ENCODE data around the gene MSI2.

Gene MSI2

DNA sequence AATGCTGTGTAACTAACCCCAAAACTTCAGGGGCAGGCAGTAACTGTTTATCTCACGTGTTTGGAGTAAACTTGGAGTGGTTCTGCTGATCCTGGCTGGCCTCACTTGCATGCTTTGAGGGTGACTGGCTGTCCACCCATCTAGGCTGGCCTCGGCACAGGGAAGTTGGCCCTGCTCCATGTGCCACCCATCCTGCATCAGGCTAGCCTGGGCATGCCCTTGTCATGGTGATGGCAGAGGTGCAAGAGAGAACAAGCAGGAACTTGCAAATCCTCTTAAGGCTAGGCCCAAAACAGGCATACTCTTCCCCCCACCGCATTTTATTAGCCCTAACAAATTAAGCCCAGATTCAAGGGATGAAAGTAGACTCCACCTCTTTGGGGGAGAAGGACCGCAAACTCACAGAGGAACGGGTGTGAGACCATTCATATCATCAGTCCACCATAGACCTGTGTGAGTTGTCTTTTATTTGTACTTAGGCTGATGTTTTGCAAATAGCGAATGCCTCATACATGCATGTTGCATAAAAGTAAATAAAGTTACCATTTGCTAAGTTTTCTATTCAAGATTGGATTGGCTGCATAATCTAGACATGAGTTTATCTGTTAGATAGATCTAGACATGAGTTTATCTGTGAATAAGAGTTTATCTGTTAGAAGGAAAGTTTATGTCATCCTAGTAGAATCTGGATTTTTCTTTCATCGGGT is 267.8 kb downstream of the MSI2 start:
- no peak for DNase-seq (ENCODE audit: low read depth in 2 of 2)

DNA sequence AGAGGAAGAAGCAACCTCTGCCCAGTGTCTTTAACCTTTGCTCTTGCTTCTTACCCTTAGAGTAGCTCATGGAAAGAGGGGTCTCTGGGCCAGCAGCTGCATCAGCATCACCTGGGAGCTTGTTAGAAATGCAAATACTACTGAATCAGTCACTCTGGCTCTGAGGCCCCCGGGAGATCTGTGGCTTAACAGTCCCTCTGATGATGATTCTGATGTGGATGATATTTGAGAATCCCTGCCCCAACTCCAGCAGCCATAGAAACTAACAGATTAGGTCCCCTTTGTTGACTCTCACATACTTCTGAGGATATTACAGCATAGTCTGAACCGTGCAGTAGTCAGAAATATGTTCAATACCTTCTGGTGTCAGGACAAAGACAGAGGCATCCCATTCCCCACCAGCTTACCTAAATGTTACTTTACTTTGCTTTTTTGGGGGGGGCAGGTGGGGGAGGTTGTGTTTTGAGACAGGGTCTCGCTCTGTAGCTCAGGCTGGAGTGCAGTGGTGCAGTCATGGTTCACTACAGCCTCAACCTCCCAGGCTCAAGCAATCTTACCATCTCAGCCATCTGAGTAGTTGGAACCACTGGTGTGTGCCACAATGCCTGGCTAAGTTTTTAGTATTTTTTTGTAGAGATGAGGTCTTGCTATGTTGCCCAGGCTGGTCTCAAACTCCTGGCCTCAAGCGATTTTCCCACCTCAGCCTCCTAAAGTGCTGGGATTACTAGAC is 268.7 kb downstream of the MSI2 start:
- no peak for DNase-seq (ENCODE audit: low read depth in 2 of 2)

DNA sequence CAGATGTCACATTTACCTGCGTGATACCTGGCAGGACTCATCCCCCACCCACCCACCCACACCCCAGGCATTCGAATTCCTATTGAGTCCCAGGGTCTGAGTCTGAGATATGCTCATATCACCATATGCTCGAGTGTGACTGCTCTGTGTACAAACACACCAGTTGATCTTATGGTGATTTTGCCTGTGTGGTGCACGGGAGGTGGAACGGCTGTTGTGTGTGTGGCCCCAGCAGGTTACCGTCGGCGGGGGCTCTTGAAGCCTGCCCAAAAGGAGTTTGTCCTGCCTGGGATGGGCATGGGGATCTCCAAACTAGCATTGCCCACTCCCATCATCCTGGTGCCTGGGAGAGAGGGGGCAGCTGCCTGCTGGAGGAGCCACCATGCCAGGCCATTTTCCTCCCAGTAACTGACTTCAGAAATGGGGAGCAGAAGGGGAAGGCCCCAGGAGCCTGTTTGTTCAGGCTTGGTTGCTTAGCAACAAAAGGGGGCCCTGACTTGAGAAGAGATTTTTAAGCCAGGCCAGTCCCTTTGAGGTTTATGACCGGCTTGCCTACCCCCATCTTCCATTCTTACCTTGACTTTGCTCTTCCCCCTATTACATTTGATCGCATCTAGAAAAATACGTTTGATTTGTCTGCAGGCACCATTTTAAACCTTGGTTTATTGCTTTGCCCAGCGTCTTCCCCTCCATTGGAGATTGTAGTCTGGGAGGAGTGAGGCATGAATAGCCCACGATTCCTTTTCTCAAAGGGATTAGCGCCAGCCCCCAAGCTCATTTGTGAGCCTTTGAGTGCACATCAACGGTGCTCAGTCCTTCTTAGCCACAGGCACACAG is 271.1 kb downstream of the MSI2 start:
- DNase-seq (ENCODE audit: low read depth in 2 of 2): no peak

DNA sequence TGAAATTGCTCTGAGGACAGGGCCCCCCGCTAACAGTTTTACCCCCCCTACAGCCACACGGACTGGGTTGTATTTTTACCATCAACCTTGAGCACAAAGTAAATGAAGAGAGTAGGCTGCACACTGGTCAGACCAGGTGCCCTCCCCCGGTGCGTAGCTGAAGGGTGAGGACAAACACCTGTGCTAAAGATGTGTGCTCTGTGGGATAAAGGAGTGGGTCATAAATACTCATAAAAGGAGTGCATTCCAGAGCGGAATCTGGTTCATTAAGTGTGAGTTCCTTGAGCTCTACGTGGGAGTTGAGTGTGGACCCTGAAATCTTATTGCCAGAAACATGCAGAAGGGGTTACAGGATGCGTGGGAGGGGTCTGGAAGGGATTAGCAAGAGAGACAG is 271.7 kb downstream of the MSI2 start:
- DNase-seq (ENCODE audit: low read depth in 2 of 2): no peak

DNA sequence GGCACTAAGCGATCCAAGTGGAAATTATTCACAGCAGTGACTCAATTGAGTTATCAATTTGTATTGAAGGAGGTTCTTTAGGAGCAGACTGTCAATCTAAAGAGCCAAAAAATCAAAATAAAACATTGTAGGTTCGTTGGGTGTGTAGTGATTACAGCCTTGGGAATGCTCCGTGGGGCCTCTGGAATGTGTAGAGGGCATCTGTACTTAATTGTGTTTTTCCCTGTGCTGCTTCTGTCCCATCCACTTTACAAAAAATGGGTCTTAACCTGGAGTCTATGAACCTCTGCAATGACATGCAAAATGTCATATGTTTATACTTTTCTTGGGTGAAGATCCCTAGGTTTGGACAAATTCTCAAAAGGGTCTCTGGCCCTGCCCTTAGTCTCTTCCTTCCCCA is 273.7 kb downstream of the MSI2 start:
- DNase-seq (ENCODE audit: low read depth in 2 of 2): no peak

DNA sequence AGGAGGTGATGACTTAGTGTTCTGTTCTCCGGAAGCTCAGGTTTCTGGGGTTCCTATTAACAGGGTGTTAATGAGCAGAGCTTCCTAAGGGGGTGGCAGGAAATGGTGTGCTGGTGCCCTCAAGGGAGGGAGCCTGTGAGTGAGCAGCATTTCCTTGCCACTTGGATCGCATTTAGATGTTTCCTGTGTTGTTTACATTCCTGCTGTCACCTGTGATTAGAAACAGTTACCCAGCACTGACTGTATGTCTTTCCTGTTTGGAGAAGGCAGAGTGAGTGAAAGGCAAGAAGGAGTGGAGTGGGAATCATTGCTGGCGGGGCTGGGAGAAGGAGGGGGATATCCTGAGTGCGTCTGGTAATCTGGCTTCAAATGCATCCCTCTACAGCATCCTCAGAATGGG is 274.2 kb downstream of the MSI2 start:
- DNase-seq (ENCODE audit: low read depth in 2 of 2): no peak

DNA sequence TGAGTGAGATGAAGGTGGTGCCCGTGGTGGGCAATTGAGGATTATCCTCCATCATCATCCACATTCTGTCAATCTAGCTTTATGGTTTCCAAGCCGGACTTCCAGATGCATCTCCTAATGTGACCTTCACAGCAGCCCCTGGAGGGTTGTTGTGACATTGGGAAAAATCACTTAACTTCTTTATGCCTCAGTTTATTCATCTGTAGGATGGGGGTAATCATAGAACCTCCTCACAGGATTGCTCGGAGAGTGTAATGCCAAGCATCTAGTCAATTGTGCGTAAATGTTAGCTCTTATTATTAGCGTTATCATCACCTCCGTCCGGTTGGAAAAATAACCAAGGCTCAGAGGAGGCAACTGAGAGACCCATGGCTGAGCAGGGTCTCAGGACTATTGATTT is 274.8 kb downstream of the MSI2 start:
- no peak for DNase-seq (ENCODE audit: low read depth in 2 of 2)

DNA sequence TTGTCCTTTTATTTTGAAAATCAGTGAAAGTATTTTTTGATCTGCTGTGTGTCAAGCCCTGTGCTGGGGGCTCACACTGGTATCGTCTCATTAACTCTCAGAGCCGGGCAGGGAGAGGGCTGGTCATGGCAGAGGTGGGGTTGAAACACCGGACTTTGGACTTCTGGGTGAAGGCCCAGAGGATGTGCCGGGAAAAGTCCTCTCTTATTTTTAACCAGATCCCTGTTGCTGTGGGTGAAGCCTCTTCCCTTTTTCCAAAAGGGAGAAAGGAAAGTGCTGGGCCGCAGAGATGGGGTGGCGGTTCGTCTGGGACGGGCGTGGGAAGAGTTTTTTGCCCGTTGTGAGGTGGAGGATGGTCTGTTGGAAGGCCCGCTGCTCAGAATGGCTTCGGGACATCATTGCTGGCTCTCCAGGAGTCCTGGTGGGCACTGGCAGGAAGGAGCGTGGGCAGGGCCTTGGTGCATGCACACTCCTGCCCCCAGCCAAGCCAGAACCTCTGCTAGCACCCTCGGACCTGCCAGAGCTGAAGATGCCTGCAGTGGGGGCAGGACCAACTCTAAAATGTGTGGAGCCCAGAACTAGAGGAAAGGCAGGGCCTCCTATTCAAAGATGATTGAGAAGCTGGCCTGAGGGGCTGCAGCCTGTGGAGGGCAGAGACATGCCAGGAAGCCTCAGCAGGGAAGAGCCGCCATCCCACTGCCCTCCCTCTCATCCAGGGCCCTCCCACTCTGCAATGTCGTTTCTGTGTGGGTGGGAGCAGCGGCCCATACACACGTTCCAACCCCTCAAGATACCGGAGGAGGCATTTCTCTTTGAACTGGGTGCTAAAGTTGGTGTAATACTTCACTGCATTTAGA is 275.6 kb downstream of the MSI2 start:
- DNase-seq (ENCODE audit: low read depth in 2 of 2): no peak

DNA sequence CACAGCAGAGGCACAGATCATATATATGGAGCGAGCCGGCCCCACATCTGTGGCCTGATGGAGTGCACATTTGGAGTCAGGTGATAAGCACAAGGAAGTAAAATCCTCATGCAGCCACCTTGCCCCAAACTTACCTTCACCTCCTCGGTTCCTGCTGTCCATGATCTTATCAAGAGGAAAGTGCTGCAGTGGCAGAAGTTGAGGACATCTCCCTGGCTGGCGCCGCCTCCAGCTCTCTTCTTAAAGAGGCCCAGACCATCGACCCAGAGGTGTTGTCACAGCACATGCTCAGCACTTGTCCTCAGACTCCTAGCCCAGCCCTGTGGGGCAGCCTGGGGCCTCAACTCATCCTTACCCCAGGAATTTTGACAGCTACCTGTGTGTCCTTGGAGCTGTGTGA is 276.2 kb downstream of the MSI2 start:
- DNase-seq (ENCODE audit: low read depth in 2 of 2): no peak

DNA sequence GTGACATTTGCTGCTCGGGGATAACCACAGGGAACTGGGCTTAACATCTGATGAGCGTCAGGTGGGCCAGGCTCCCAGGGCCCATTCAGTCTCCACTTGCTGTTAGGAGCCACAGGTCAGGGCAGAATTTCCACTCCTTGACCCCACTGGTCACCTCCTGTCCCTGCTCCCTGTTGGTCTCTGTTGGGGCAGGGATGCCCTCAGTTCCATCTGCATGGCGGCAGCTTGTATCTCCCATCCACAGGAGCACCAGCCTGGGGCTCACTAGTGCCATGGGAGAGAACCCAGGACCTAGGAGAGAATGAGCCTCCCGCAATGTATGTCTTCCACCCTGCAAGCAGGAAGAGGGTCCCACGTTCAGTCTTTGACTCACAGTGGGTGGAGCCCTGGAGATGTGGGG is 276.6 kb downstream of the MSI2 start:
- DNase-seq (ENCODE audit: low read depth in 2 of 2): no peak

DNA sequence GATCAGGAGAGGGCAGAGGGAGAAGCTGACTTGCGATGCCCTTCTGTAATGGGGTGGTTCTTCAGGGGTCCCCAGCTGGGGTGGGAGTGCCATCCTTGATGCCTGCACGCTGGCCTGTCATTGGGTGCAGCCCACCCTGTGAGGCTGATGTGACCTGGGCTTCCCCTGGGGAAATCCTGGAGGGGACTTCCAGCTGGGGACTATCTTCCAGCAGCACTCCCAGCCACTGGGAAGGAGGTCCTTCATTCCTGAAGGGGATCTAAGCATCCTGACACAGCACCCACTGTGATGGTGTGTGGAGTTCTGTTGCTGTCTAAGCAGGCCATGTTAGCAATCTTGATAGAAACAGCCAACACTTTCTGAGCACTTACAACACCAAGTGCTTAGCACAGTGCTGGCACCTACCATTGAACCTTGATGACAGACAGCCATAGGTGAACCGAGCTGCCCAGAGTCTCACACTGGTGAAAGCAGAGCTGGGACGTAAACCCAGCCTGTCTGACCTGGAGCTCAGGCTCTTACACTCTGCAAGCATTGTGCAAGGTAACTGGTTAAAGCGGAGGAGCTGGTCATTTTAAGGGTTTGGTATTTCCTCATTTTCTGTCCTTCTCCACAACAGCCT is 277.5 kb downstream of the MSI2 start:
- no peak for DNase-seq (ENCODE audit: low read depth in 2 of 2)

DNA sequence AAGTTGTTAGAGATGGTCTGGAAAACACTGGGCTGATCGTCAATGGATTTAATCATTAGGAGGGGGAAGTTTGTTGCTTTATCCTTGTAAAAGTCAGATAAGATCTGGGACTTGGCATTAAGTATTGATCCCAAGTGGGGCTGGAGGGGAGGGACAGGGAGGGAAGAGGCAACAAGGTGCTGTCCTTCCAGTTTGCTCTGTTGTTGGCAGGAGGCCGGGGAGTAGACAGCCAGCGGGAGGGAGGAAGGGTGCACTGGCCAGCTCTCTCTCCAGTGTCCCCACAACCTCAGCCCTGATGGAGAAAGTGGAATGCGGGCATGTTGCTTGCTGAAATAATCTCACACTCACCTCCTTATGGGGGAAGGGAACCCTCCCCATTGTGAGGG is 278.5 kb downstream of the MSI2 start:
- DNase-seq (ENCODE audit: low read depth in 2 of 2): no peak

DNA sequence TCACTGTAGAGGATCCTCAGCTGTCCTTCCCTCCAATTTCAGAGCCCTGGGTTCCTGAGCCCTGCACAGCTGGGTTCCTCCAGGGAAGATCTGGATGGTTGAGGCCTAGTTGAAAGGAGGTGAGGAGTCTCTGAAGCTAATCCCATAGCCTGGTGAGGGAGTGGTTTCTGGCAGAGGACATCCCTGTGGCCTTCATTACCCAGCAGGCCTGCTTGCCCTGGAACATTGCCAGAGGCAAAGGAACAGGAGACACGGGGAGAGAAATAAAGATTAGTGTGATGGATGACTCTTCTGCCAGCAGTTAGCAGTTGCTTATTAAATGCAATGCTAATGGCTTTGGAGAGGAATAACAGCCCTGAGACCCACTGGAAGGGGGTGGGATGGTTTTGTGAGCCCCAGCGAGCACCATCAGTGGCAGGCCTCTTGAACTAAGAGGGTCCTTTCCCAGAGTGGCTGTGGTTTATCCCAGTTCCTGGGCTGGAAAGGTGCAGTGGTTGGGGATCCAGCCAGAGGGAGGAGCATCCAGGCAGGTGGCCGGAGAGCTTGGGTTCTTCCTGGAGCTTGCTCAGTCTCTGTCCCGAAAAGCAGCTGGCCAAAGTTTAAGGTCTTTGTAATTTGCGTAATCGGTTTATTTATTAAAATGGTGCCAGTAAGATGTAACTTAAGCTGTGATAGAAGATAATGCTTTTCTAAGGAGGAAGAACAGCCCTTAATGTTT is 279.1 kb downstream of the MSI2 start:
- no peak for DNase-seq (ENCODE audit: low read depth in 2 of 2)

DNA sequence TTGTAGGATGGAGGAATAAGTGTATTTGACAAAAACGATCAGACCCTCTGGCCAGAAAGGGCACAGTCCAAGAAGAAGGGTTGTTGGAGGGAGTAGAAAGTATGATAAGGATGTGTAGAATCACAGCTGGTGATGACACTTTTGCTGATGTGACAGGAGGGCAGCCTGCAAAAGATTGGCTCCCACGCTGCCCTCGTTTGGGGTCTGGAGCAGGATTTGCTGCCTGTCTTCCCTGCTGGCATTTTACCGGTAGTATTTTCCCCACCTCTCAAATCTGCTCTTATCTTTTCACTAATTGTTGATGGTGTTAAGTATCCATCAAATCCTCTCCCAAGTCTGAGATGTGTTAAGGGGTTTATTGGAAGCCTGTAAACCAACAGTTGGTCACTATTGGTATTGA is 280.0 kb downstream of the MSI2 start:
- no peak for DNase-seq (ENCODE audit: low read depth in 2 of 2)

DNA sequence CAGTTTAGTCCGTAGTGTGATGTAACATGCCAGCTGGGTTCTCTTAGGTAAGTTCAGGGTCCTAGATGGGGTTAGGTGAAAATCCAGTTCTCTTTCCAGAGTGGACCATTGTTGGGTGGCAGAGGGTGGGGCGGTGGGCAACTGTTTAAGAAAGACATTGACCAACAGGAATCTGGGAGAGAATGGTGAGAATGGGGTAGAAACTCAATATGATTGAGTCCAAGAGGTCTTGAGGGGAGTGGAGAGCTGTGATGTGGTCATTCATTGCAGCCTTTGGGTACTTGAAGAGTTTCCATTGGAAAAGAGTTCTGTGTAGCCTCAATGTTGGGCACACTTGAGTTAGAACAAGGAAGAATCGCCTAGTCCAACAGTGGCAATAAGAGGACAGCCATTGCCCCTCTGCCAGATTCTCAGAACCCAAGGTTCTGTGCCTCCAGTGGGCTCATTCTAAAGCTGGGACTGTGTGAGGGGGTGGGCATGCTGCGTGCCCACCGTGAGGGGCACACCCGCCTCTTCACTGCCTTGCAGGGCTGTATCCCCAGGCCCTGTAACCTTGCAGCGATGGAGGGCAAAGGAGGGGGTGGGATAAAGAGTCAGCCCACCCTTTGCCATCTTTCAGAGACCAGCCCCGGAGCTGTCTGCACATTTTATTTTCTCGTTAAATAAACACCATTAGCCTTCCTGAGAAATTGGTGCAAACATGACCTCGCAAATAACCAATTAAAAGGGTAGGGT is 280.6 kb downstream of the MSI2 start:
- DNase-seq (ENCODE audit: low read depth in 2 of 2): no peak

DNA sequence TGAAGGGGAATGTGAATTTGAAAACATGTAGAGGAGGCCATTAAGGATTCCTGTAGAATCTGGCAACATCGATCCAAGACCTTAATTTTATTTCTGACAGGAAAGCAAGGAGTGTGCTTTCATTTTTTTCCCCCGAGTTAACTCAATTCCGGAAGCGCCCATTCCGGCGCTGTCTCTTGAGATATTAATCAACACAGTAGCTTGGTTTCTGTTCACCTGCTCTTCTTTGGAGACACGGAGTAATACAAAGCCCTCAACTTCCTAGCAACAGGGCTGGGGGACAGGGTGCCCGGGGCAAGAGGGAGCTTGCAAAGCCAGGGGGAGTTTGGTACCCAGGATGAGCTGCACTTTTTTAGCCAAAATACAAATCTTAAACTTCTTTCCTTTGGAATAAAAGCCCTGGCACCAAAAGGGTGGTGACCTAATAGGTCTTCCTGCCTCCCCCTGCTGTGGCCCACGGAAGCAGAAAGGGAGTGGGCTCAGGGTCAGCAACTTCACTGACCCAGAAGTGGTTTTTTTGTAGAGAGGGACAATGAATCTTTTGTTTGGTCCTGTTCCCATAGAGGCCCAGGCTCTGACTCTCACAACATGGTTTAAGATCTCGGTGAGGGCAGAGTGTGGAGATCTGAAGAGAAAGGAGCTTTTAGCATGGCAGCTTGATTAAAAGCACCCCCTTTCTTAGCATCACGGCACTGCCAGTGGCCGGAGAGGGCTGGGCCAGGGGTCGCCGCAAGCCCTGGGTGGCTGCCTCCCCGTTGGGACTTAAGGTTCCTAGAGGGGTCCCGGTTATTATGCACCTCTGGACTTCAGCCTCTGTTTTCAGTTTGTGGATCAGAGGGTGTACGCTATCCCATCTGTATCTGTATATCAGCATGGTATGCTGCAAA is 281.4 kb downstream of the MSI2 start:
- DNase-seq (ENCODE audit: low read depth in 2 of 2): no peak

DNA sequence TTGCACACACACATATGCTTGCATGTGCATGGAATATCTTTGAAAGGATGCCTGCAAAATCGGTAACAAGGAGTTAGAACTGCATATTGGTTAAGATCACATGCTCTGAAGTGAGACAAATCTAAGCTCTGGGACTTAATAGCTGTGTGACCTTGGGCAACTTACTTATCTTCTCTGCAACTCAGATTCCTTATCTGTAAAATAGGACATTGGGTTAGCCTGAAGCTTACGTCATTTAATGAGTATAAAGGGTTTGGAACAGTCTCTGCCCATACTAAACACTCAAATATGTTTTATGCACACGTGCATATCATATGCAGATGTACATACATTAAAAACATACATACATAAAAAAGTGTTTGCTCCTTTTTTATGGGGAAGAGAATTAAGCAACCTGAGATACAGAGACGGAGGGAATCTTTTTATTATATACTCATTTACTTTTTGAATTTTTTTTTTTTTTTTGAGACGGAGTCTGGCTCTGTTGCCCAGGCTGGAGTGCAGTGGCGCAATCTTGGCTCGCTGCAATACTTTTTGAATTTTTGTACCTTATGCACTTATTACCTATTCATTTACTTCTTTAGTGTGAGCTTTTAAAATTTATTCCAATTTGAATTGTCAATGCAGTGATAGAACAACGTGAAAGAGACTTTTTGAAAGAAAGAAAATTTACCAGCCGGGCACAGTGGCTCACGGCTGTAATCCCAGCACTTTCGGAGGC is 282.6 kb downstream of the MSI2 start:
- no peak for DNase-seq (ENCODE audit: low read depth in 2 of 2)

DNA sequence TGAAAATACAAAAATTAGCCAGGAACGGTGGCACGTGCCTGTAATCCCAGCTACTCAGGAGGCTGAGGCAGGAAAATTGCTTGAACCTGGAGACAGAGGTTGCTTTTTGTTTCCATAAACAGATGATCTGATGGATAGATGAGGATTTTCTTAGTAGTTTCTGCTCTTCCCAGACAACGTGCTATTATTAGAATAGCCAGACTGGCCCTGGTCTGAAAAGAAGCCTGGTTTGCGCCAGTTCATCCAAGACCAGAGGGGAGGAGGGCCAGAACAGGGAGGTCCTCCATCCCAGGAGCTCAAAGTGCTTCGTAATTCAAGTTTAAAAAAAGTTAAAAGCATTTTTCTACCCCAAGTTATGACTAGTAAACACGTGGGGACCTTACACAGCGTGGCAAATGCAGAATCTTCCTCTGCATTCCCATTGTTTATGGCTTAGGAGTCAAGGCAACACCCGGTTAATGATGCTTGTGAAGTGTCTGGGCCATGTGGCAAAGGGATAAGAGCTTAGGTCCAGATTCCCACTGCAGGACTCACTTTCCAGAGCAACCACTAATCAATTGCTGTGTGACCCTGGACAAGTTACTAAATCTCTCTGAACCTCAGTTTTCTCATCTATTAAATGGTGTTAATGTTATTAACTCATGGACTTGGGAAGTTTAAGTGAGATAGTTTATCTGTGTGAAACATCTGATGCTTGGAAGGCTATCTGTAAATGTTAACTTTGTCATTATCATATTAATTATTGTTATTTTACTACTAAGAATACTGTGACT is 283.4 kb downstream of the MSI2 start:
- no peak for DNase-seq (ENCODE audit: low read depth in 2 of 2)

Data from stimulated activated CD8-positive, alpha-beta memory T cell treated with anti-CD3 and anti-CD28 coated beads, Interleukin-15, amount 100 ng/mL, for 48 hours (primary cell).